Psoas muscle (tissue), 8 donors: ENCODE measurements around the gene TRANK1. TPM values are rescaled to one million over a fixed set of nuclear protein-coding genes. Genes with fewer than 3 reads are reported as not detected.

Experiments
- ATAC-seq, 4 donors: fragments of 200-7000 bp; cut with Tn5 transposase; one replicate each; pipeline ENCODE4 v1.9.1; 2020; ENCODE audit warnings: moderate library complexity in 3 of 4, mild to moderate bottlenecking in 2 of 4
- DNase-seq, 2 donors: peaks; one replicate each; pipeline ENCODE4 v3.0.0-alpha.2; 2020
- H3K27ac ChIP-seq: fragments of 200-600 bp; one replicate; pipeline ENCODE4 v1.8.0; 2022
- H3K27me3 ChIP-seq, 3 donors: fragments of 200-600 bp in 1 of 3; one replicate each; pipeline versions ENCODE4 v1.6.1 to v1.8.0; 2013 to 2022; ENCODE audit warnings: low read length in 2 of 3, mild to moderate bottlenecking in 2 of 3, moderate library complexity in 1 of 3; ENCODE audit not compliant: insufficient read depth in 3 of 3
- H3K36me3 ChIP-seq, 2 donors: fragments of 200-600 bp in 1 of 2; one replicate each; pipeline versions ENCODE4 v1.6.1 to v1.8.0; 2013 to 2022; ENCODE audit warnings: low read depth in 1 of 2, mild to moderate bottlenecking in 1 of 2, moderate library complexity in 1 of 2; ENCODE audit not compliant: insufficient read depth in 1 of 2
- H3K4me1 ChIP-seq: fragments of 200-600 bp; one replicate; pipeline ENCODE4 v1.8.0; 2022
- H3K4me3 ChIP-seq: fragments of 200-600 bp; one replicate; pipeline ENCODE4 v1.8.0; 2022; ENCODE audit warnings: mild to moderate bottlenecking
- H3K9me3 ChIP-seq: fragments of 200-600 bp; one replicate; pipeline ENCODE4 v1.8.0; 2022
- CTCF ChIP-seq: fragments of 200-600 bp; IDR thresholded peaks from one replicate; pipeline ENCODE4 v1.8.0; 2022; ENCODE audit warnings: antibody characterized with exemption
- WGBS, 3 donors: extraction: QIAGEN DNeasy Blood & Tissue Kit; methylation state at CpG; one replicate each; pipeline versions ENCODE4 v1.1.6 to v1.1.7; 2013; 5-methylcytosine and 5-hydroxymethylcytosine counted together
- intact Hi-C, 2 donors: fragments of 100-400 bp; cut with DNase I; formaldehyde crosslinking; loops; one replicate each; pipeline versions ENCODE4 v1.11.0 to v1.14.2; 2022
- polyA plus RNA-seq, 3 donors: library from polyadenylated mRNA; stranded (reverse); fragments of 200-250 nt; gene quantifications; one replicate each; pipeline ENCODE4 v1.2.3, GENCODE V29; 2013
- total RNA-seq, 4 donors: library from RNA; stranded (reverse); fragmentation: NEBNext Ultra II Directional in 2 of 4; extraction: Animal tissue kit (Norgen Biotek cat#: 25700) in 2 of 4; gene quantifications; one replicate each; pipeline versions ENCODE4 v1.2.1 to v1.2.4, GENCODE V29; 2021 to 2023
- donor health status: healthy with polysubstance abuse.
- donor health status: DM: no; HTN: no; CAD: no; lungs with moderate emphysema.
- donor health status: Bipolar disorder and iron deficiency.
- donor health status: healthy.
- donor health status: DM: yes; HTN: yes; CAD: no.
- donor health status: DM: no; HTN: no; CAD: no.
- donor health status: DM: no; HTN: no; CAD: no.
- donor health status: DM: yes; HTN: yes; CAD: no.

The TRANK1 gene
- total and polyA plus RNA-seq, 7 donors = 0.28 to 4.5 (median 0.63) TPM

GRCh38 chr3:36815375-36815774 lies 129.5 kb downstream of the TRANK1 start:
- Histone ChIP-seq H3K9me3 (no peaks in the 10 kb centered on the region), H3K27me3 (no peaks in the 10 kb centered on the region), H3K27ac (no peak overlapping the region), H3K36me3 (no peaks in the 10 kb centered on the region), H3K4me1 (no peaks in the 10 kb centered on the region), H3K4me3 (no peak overlapping the region)
- whole genome bisulfite sequencing, 3 donors = 86 to 88% (median 88%) methylated on average over 9 of the region's 9 CpGs
- no peak for TF ChIP-seq CTCF
- intact Hi-C loops = no loop called here
- ATAC-seq = no peak
- no peak for DNase-seq

GRCh38 chr3:36814776-36815175 lies 130.1 kb downstream of the TRANK1 start:
- WGBS, 3 donors = 76 to 82% (median 77%) methylated on average over 4 of the region's 4 CpGs
- no peak overlapping the region for H3K27ac ChIP-seq
- no peak overlapping the region for H3K4me3 ChIP-seq
- no peaks in the 10 kb centered on the region for H3K4me1 ChIP-seq
- TF ChIP-seq CTCF = no peak
- ATAC-seq (no peak), DNase-seq (no peak)
- no peaks in the 10 kb centered on the region for H3K36me3 ChIP-seq
- H3K9me3 ChIP-seq = no peaks in the 10 kb centered on the region
- H3K27me3 ChIP-seq = no peaks in the 10 kb centered on the region
- intact Hi-C loops = no loop called here

DNA sequence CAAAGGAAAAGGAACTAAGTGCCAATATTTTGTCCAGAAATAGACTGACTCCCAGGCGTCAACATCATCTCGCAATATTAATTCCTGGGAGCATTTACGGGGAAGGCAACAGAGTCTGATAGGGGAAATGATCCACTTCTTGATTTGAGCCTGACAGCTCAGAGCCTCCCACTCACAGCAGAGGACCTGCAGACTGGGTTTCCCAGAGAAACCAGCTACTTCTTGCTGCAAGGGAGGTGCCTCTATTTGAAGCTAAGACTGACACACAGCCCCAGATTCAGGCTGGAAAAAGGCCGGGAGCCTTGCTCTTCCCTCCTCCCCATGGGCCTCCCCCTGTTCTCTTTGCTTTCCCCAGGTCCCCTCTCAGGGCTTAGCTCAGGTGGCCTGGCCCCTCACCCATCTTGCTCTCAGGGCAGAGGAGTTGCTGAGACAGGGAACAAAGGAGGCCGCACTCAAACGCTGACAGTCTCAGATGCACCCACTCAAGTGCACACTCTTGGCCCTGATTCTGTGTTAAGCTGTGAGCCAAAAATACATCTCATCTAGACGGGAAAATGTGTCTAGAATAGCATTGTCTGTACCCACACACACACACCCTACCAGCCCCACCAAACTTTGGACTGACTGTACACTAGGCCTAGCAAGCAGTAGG lies 130.7 kb downstream of the TRANK1 start:
- H3K4me1 ChIP-seq = no peaks in the 10 kb centered on the region
- WGBS, 3 donors = 48 to 54% (median 52%) methylated on average over 7 of the region's 7 CpGs
- no peaks in the 10 kb centered on the region for H3K9me3 ChIP-seq
- no peaks in the 10 kb centered on the region for H3K36me3 ChIP-seq
- DNase-seq = no peak
- no peak overlapping the region for H3K27ac ChIP-seq
- ATAC-seq = no peak
- no peak for TF ChIP-seq CTCF
- intact Hi-C loops = no loop called here
- no peaks in the 10 kb centered on the region for H3K27me3 ChIP-seq
- H3K4me3 ChIP-seq = no peak overlapping the region

DNA sequence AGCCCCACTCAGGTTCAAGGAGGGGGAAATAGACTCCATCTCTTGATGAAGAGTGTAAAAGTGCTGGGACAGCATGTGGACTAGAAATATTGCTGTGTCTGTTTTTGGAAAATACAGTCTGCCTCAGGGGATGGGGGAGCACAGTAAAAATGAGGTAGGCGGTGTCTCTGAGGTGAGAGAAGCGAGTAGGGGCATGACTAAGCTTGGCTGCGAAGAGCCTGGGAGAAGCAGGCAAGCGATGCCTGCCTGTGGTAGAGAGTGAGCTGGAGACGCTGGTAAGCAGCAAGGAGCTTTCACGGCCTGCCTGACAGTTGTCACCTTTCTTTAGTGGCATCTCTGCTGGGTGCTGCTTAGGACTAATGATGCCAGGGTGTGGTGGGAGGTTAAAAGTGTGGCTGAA lies 131.5 kb downstream of the TRANK1 start:
- no peaks in the 10 kb centered on the region for H3K36me3 ChIP-seq
- H3K27ac ChIP-seq = no peak overlapping the region
- H3K4me3 ChIP-seq = no peak overlapping the region
- TF ChIP-seq CTCF = no peak
- H3K4me1 ChIP-seq = no peaks in the 10 kb centered on the region
- H3K9me3 ChIP-seq = no peaks in the 10 kb centered on the region
- intact Hi-C loops = no loop called here
- 74 to 81% (median 78%) methylated on average over 6 of the region's 6 CpGs for WGBS, 3 donors
- no peaks in the 10 kb centered on the region for H3K27me3 ChIP-seq
- DNase-seq = no peak
- ATAC-seq = no peak

GRCh38 chr3:36812240-36812639 lies 132.6 kb downstream of the TRANK1 start:
- H3K4me1 ChIP-seq = no peaks in the 10 kb centered on the region
- TF ChIP-seq CTCF = no peak
- H3K27ac ChIP-seq = no peak overlapping the region
- ATAC-seq (no peak), DNase-seq (no peak)
- no peaks in the 10 kb centered on the region for H3K9me3 ChIP-seq
- no peak overlapping the region for H3K4me3 ChIP-seq
- 86 to 96% (median 87%) methylated on average over 1 of the region's 1 CpG for WGBS, 3 donors
- no peaks in the 10 kb centered on the region for H3K27me3 ChIP-seq
- H3K36me3 ChIP-seq = no peaks in the 10 kb centered on the region
- intact Hi-C loops = no loop called here
